Fibroblast of lung (primary cell): ENCODE data around the gene GRB10. TPM values are rescaled to one million over a fixed set of nuclear protein-coding genes. Genes with fewer than 3 reads are reported as not detected.

Experiments
- DNase-seq, 2 donors: peaks; one replicate each; pipeline versions ENCODE4 v3.0.0 to v3.0.0-alpha.2; 2010; ENCODE audit warnings: low read depth in 2 of 2
- H2AFZ ChIP-seq: 2 replicates; pipeline ENCODE4 v1.5.1; 2012; ENCODE audit warnings: low read length, control low read depth, inconsistent platforms
- H3K27ac ChIP-seq: 2 replicates; pipeline ENCODE4 v1.5.1; 2011; ENCODE audit warnings: low read length, control low read depth; ENCODE audit not compliant: insufficient read depth
- H3K27me3 ChIP-seq: 2 replicates; pipeline ENCODE4 v1.5.1; 2011; ENCODE audit warnings: mild to moderate bottlenecking, low read length; ENCODE audit not compliant: control insufficient read depth, insufficient read depth
- H3K36me3 ChIP-seq: 2 replicates; pipeline ENCODE4 v1.5.1; 2011; ENCODE audit warnings: low read length; ENCODE audit not compliant: control insufficient read depth, insufficient read depth
- H3K4me1 ChIP-seq: 2 replicates; pipeline ENCODE4 v1.5.1; 2011; ENCODE audit warnings: low read length; ENCODE audit not compliant: control insufficient read depth, insufficient read depth; ENCODE audit errors: extremely low read depth
- H3K4me2 ChIP-seq: 2 replicates; pipeline ENCODE4 v1.5.1; 2011; ENCODE audit warnings: low read length, control low read depth; ENCODE audit not compliant: insufficient read depth; ENCODE audit errors: extremely low read depth
- H3K4me3 ChIP-seq, 4 experiments: fragments of 200-600 bp in 1 of 4; sonication (generic) in 1 of 4; replicated peaks in 1 of 4; 2 replicates each; pipeline ENCODE4 v1.5.1; 2011 to 2016; ENCODE audit warnings: low read length in 4 of 4, low read depth in 3 of 4, mild to moderate bottlenecking in 3 of 4, control low read depth in 2 of 4, inconsistent platforms in 1 of 4, mixed read lengths in 1 of 4; ENCODE audit not compliant: insufficient read depth in 1 of 4; ENCODE audit errors: control extremely low read depth in 1 of 4
- H3K79me2 ChIP-seq: 2 replicates; pipeline ENCODE4 v1.5.1; 2012; ENCODE audit warnings: mild to moderate bottlenecking, low read length, inconsistent platforms; ENCODE audit not compliant: control insufficient read depth, insufficient read depth
- H3K9ac ChIP-seq: 2 replicates; pipeline ENCODE4 v1.5.1; 2011; ENCODE audit warnings: mild to moderate bottlenecking, low read length, control low read depth; ENCODE audit not compliant: insufficient read depth
- H3K9me3 ChIP-seq: 2 replicates; pipeline ENCODE4 v1.5.1; 2012; ENCODE audit warnings: low read depth, low read length; ENCODE audit not compliant: control insufficient read depth, insufficient read depth
- H4K20me1 ChIP-seq: 2 replicates; pipeline ENCODE4 v1.5.1; 2011; ENCODE audit warnings: low read length; ENCODE audit not compliant: control insufficient read depth, insufficient read depth; ENCODE audit errors: extremely low read depth
- CTCF ChIP-seq, 2 donors: IDR thresholded peaks in 1 of 2; conservative IDR thresholded peaks in 1 of 2; 1 replicate in 1 of 2; 2 replicates in 1 of 2; pipeline ENCODE4 v1.5.1; 2011 to 2012; ENCODE audit warnings: low read length in 2 of 2, control low read depth in 1 of 2, inconsistent platforms in 1 of 2, low read depth in 1 of 2, mild to moderate bottlenecking in 1 of 2
- EZH2 ChIP-seq: IDR thresholded peaks from 2 replicates; pipeline ENCODE4 v1.5.1; 2012; ENCODE audit warnings: low read length, control low read depth, mild to moderate bottlenecking; ENCODE audit errors: missing control alignments
- polyA plus RNA-seq, 2 donors: library from polyadenylated mRNA; depleted of rRNA in 1 of 2; stranded (reverse) in 1 of 2; unstranded in 1 of 2; fragments of >200 nt; gene quantifications; 2 replicates each; pipeline ENCODE4 v1.2.1, GENCODE V29; 2011 to 2012; ENCODE audit warnings: missing spikeins in 1 of 2
- total RNA-seq: library from RNA; depleted of rRNA; stranded (reverse); fragments of >200 nt; gene quantifications from 2 replicates; pipeline ENCODE4 v1.2.1, GENCODE V29; 2014

GRB10 gene
- total and polyA plus RNA-seq, 2 donors (not counting 1 experiment from before 2014, with no cell fraction given), result 11.1 to 64.1 TPM

GRCh38 chr7:50628434-50629084, 154.1 kb downstream of the GRB10 start:
- DNase-seq, result no peak
- H3K4me3 ChIP-seq, result no peak overlapping the region
- TF ChIP-seq EZH2 (no peak), CTCF (conservative IDR thresholded peaks at IDR 0.05 in 1 of 2, IDR thresholded peaks at IDR 0.05 in 1 of 2; ENCODE audit: low read depth in 1 of 2, low read length in 2 of 2) (no peak)
- H3K36me3 ChIP-seq, result no peaks in the 10 kb centered on the region
- H3K27me3 ChIP-seq, result no peaks in the 10 kb centered on the region
- H3K4me1 ChIP-seq, result no peaks in the 10 kb centered on the region
- H2AFZ ChIP-seq, result no peak overlapping the region
- H3K27ac ChIP-seq, result no peak overlapping the region
- no peak overlapping the region for H3K9ac ChIP-seq
- no peak overlapping the region for H3K4me2 ChIP-seq
- no peaks in the 10 kb centered on the region for H4K20me1 ChIP-seq
- H3K9me3 ChIP-seq, result no peaks in the 10 kb centered on the region
- H3K79me2 ChIP-seq, result no peaks in the 10 kb centered on the region

- no peak for DNase-seq
- Histone ChIP-seq H3K4me1 (no peaks in the 10 kb centered on the region), H2AFZ (no peak overlapping the region), H3K36me3 (no peaks in the 10 kb centered on the region), H4K20me1 (no peaks in the 10 kb centered on the region), H3K9me3 (no peaks in the 10 kb centered on the region), H3K27me3 (no peaks in the 10 kb centered on the region), H3K4me3 (no peak overlapping the region), H3K79me2 (no peaks in the 10 kb centered on the region), H3K27ac (no peak overlapping the region), H3K4me2 (no peak overlapping the region), H3K9ac (no peak overlapping the region)
- TF ChIP-seq EZH2, result no peak
- no peak for TF ChIP-seq CTCF (conservative IDR thresholded peaks at IDR 0.05 in 1 of 2, IDR thresholded peaks at IDR 0.05 in 1 of 2; ENCODE audit: low read depth in 1 of 2, low read length in 2 of 2)
These were observed 154.8 kb downstream of the GRB10 start for GRCh38 chr7:50627824-50628361.

GRCh38 chr7:50626286-50626685, 156.4 kb downstream of the GRB10 start:
- no peaks in the 10 kb centered on the region for H3K9me3 ChIP-seq
- TF ChIP-seq CTCF (conservative IDR thresholded peaks at IDR 0.05 in 1 of 2, IDR thresholded peaks at IDR 0.05 in 1 of 2; ENCODE audit: low read depth in 1 of 2, low read length in 2 of 2), result no peak
- TF ChIP-seq EZH2, result no peak
- no peak overlapping the region for H2AFZ ChIP-seq
- H3K27me3 ChIP-seq, result no peaks in the 10 kb centered on the region
- no peaks in the 10 kb centered on the region for H3K36me3 ChIP-seq
- no peak overlapping the region for H3K4me2 ChIP-seq
- H3K79me2 ChIP-seq, result no peaks in the 10 kb centered on the region
- no peak overlapping the region for H3K27ac ChIP-seq
- H3K4me1 ChIP-seq, result no peaks in the 10 kb centered on the region
- no peak overlapping the region for H3K9ac ChIP-seq
- no peak overlapping the region for H3K4me3 ChIP-seq
- no peak for DNase-seq
- H4K20me1 ChIP-seq, result no peaks in the 10 kb centered on the region
